CD4-positive, alpha-beta T cell (primary cell): ENCODE measurements around the gene P4HTM. TPM values are rescaled to one million over a fixed set of nuclear protein-coding genes. Genes with fewer than 3 reads are reported as not detected.

Experiments used
- ATAC-seq: fragments of 200-7000 bp; cut with Tn5 transposase; one replicate; pipeline ENCODE4 v1.10.0; 2022; ENCODE audit warnings: mild to moderate bottlenecking; ENCODE audit not compliant: poor library complexity
- CTCF ChIA-PET: fragments of 350-600 bp; sonication (Branson Sonifier 250); formaldehyde crosslinking; loops from one replicate; lab custom pipeline; 2021; ENCODE audit warnings: antibody characterized with exemption, inconsistent platforms; lab: Charles Lee
- POLR2A ChIA-PET: fragments of 350-600 bp; sonication (Branson Sonifier 250); formaldehyde crosslinking; loops from one replicate; lab custom pipeline; 2021; ENCODE audit warnings: antibody characterized with exemption, inconsistent platforms; lab: Charles Lee
- DNase-seq, 14 experiments: peaks; one replicate each; pipeline ENCODE4 v3.0.0-alpha.2; 2013 to 2020; ENCODE audit warnings: mixed read lengths in 2 of 14
- H3K27ac ChIP-seq, 2 donors: one replicate each; pipeline versions ENCODE4 v1.5.1 to v1.7.0; 2013; ENCODE audit warnings: low read length in 2 of 2, low read depth in 1 of 2, mild to moderate bottlenecking in 1 of 2
- H3K27me3 ChIP-seq, 2 experiments: 1 replicate in 1 of 2; 2 replicates in 1 of 2; pipeline versions ENCODE4 v1.6.1 to v1.7.0; 2013; ENCODE audit warnings: low read length in 2 of 2, control low read depth in 1 of 2, mild to moderate bottlenecking in 1 of 2, moderate library complexity in 1 of 2; ENCODE audit not compliant: insufficient read depth in 2 of 2, control insufficient read depth in 1 of 2
- H3K36me3 ChIP-seq: one replicate; pipeline ENCODE4 v1.6.1; 2013; ENCODE audit warnings: low read length, control low read depth; ENCODE audit not compliant: insufficient read depth
- H3K4me1 ChIP-seq: one replicate; pipeline ENCODE4 v1.6.1; 2013; ENCODE audit warnings: low read length, control low read depth; ENCODE audit not compliant: insufficient read depth
- H3K4me3 ChIP-seq: one replicate; pipeline ENCODE4 v1.5.1; 2013; ENCODE audit warnings: mild to moderate bottlenecking, low read length, moderate library complexity
- H3K9me3 ChIP-seq, 2 experiments: 1 replicate in 1 of 2; 2 replicates in 1 of 2; pipeline versions ENCODE4 v1.6.1 to v1.7.0; 2013; ENCODE audit warnings: low read length in 2 of 2, mild to moderate bottlenecking in 2 of 2, control low read depth in 1 of 2, moderate library complexity in 1 of 2; ENCODE audit not compliant: control insufficient read depth in 1 of 2, insufficient read depth in 1 of 2
- H3K27ac Mint-ChIP-seq: one replicate; pipeline ENCODE4 v1.8.0; 2020; ENCODE audit warnings: mixed read lengths
- H3K27me3 Mint-ChIP-seq: one replicate; pipeline ENCODE4 v1.8.0; 2021; ENCODE audit warnings: mixed read lengths
- H3K36me3 Mint-ChIP-seq: one replicate; pipeline ENCODE4 v1.8.0; 2021; ENCODE audit warnings: low read depth, mixed read lengths
- H3K4me1 Mint-ChIP-seq: one replicate; pipeline ENCODE4 v1.8.0; 2021; ENCODE audit warnings: low read depth, mixed read lengths
- H3K4me3 Mint-ChIP-seq: one replicate; pipeline ENCODE4 v1.8.0; 2020; ENCODE audit warnings: mild to moderate bottlenecking, mixed read lengths
- H3K9me3 Mint-ChIP-seq: one replicate; pipeline ENCODE4 v1.8.0; 2020; ENCODE audit warnings: mixed read lengths
- CTCF ChIP-seq: fragments of 200-600 bp; IDR thresholded peaks from one replicate; pipeline ENCODE4 v1.8.0; 2022; ENCODE audit warnings: antibody characterized with exemption, mild to moderate bottlenecking
- intact Hi-C, 2 experiments: fragments of 100-400 bp; cut with DNase I in 1 of 2; cut with micrococcal nuclease in 1 of 2; formaldehyde crosslinking; loops; one replicate each; pipeline versions ENCODE4 v1.15.1 to v1.9.0; 2023 to 2025; cut with DNase I, micrococcal nuclease
- total RNA-seq, 174 experiments: library from RNA in 2 of 174; stranded (reverse) in 2 of 174; gene quantifications; one replicate each; pipeline ENCODE4 v1.2.3 and lab custom pipeline; 2021 to 2026

The P4HTM gene
- total RNA-seq, 2 experiments from 2014 or later, result 45.9 to 47.0 TPM

- no peak for TF ChIP-seq CTCF
- DNase-seq, result no peak
- Histone ChIP-seq H3K4me1 (peaks cover 18% of the 10 kb centered on the region), H3K4me3 (no peak overlapping the region), H3K27me3 (no peaks in the 10 kb centered on the region), H3K9me3 (no peaks in the 10 kb centered on the region), H3K27ac (no peak overlapping the region), H3K36me3 (peaks cover 70% of the 10 kb centered on the region)
- CTCF ChIA-PET, result interaction anchor here (1.2 to 1.8 kb wide), 2 partner anchors 43 to 62 kb away, joined by 4 to 5 read pairs; partner anchors contain the start of genes P4HTM and QRICH1
- peak overlapping the region; percentile 93 for H3K27ac Mint-ChIP-seq
- peaks cover 15% of the 10 kb centered on the region for H3K4me1 Mint-ChIP-seq
- peaks cover 79% of the 10 kb centered on the region for H3K36me3 Mint-ChIP-seq
- no peaks in the 10 kb centered on the region for H3K9me3 Mint-ChIP-seq
- ATAC-seq, result no peak
- no peak overlapping the region for H3K4me3 Mint-ChIP-seq
- intact Hi-C loops, result loop anchor here in 1 of 2 experiments (5.0 kb wide), 1 partner anchor 135 kb away; the partner anchor contains the start of gene CCDC71
- no peaks in the 10 kb centered on the region for H3K27me3 Mint-ChIP-seq
- POLR2A ChIA-PET, result interaction anchor here (2.5 kb wide), 1 partner anchor 61 kb away, joined by 10 read pairs; the partner anchor contains the start of gene QRICH1
These were observed 42.7 kb downstream of the P4HTM start for GRCh38 chr3:49032646-49033304.

GRCh38 chr3:49034650-49035049 is 44.6 kb downstream of the P4HTM start:
- no peaks in the 10 kb centered on the region for H3K27me3 Mint-ChIP-seq
- H3K27ac Mint-ChIP-seq, result peak overlapping the region; percentile 27
- Histone ChIP-seq H3K27ac (no peak overlapping the region), H3K9me3 (no peaks in the 10 kb centered on the region), H3K4me3 (no peak overlapping the region), H3K36me3 (peaks cover 79% of the 10 kb centered on the region), H3K4me1 (no peaks in the 10 kb centered on the region), H3K27me3 (no peaks in the 10 kb centered on the region)
- POLR2A ChIA-PET, result interaction anchor here (0.9 kb wide), 1 partner anchor 13 kb away, joined by 3 read pairs; the partner anchor contains the start of gene NDUFAF3
- no peak for ATAC-seq
- no peak for DNase-seq
- TF ChIP-seq CTCF, result no peak
- H3K4me3 Mint-ChIP-seq, result no peak overlapping the region
- H3K36me3 Mint-ChIP-seq, result peaks cover 64% of the 10 kb centered on the region
- CTCF ChIA-PET, result interaction anchor here (1.2 to 1.8 kb wide), 2 partner anchors 13 to 60 kb away, joined by 3 to 5 read pairs; partner anchors contain the start of genes NDUFAF3 and QRICH1
- no peaks in the 10 kb centered on the region for H3K9me3 Mint-ChIP-seq
- H3K4me1 Mint-ChIP-seq, result peaks cover under 1% of the 10 kb centered on the region
- intact Hi-C loops, result loop anchor here in 1 of 2 experiments (5.0 kb wide), 1 partner anchor 133 kb away; the partner anchor contains the start of gene CCDC71

GRCh38 chr3:49035281-49035680 is 45.2 kb downstream of the P4HTM start:
- Histone ChIP-seq H3K27ac (no peak overlapping the region), H3K9me3 (no peaks in the 10 kb centered on the region), H3K4me3 (no peak overlapping the region), H3K27me3 (no peaks in the 10 kb centered on the region), H3K36me3 (peaks cover 78% of the 10 kb centered on the region), H3K4me1 (no peaks in the 10 kb centered on the region)
- Mint-ChIP-seq H3K9me3 (no peaks in the 10 kb centered on the region), H3K4me3 (no peak overlapping the region), H3K27ac (peak overlapping the region; percentile 27), H3K27me3 (no peaks in the 10 kb centered on the region), H3K36me3 (peaks cover 62% of the 10 kb centered on the region), H3K4me1 (no peaks in the 10 kb centered on the region)
- no peak for TF ChIP-seq CTCF
- POLR2A ChIA-PET, result interaction anchor here (0.9 kb wide), 1 partner anchor 13 kb away, joined by 3 read pairs; the partner anchor contains the start of gene NDUFAF3
- ATAC-seq, result no peak
- DNase-seq, result no peak
- intact Hi-C loops, result no loop called here
- CTCF ChIA-PET, result no interaction called here
